Renal pelvis (tissue), 4 donors: ENCODE data around the gene NDE1. TPM values are rescaled to one million over a fixed set of nuclear protein-coding genes. Genes with fewer than 3 reads are reported as not detected.
"Not testable (repeated sequence)": the region's sequence is repeated elsewhere in the genome, so short reads cannot be mapped to it uniquely, and the experiment has no call there.

Experiments
- DNase-seq: peaks from one replicate; pipeline ENCODE4 v3.0.0-alpha.2; 2013
- polyA plus RNA-seq, 3 donors: library from polyadenylated mRNA; unstranded; fragments of 120-200 nt; gene quantifications; one replicate each; pipeline ENCODE4 v1.2.1, GENCODE V29; 2013; ENCODE audit not compliant: insufficient read length in 3 of 3

The NDE1 gene
- polyA plus RNA-seq, 3 donors = 36.9 to 43.5 (median 43.3) TPM

DNA sequence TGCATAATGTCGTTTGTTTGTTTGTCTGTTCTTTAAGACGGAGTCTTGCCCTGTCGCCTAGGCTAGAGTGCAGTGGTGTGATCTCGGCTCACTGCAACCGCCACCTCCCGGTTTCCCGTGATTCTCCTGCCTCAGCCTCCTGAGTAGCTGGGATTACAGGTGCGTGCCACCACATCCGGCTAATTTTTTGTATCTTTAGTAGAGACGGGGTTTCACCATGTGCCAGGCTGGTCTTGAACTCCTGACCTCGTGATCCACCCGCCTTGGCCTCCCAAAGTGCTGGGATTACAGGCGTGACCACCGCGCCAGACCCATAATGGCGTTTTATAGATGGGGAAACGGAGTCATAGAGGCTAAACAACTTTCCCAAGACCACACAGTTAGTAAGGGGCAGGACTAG, 734 bp upstream of the NDE1 start:
- DNase-seq = not testable (repeated sequence)

DNA sequence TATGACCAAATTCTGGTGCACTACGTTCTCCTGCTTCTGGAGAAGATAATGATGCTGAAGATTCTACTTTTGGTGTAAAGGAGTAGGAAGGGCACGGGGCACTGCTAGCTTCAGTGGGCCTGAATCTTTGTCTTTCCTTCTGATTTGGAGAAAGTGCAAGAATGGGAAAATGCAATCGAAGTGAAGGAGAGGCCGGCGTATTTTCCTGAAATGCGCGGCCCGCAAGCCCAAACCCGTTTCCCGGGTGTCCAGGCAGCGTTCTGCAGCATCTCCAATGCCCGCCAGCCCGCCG, 372 bp upstream of the NDE1 start:
- no peak for DNase-seq

DNA sequence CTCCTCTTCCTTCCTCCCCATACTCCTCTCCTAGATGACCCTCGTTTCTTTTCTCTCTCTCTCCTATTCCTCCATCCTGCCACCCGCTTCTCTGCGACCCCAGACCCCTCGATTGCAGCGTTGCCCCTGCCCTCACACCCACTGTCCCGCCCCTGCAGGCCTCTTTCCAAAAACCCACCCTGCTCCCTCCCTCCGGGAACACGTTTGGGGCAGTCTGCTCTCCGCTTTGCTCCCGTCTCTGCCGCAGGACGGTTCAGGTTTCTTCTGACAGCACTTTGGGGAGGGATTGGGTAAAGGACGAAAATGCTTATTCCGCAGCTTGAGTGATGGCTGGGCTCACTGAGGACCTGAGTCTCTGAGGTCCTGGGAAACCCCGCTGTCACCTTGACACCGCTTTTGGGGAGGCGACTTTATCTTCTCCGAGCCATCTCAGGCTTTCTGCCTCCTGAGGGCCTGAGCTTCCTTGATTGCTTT, 690 bp downstream of the NDE1 start:
- peak; percentile 11 for DNase-seq

DNA sequence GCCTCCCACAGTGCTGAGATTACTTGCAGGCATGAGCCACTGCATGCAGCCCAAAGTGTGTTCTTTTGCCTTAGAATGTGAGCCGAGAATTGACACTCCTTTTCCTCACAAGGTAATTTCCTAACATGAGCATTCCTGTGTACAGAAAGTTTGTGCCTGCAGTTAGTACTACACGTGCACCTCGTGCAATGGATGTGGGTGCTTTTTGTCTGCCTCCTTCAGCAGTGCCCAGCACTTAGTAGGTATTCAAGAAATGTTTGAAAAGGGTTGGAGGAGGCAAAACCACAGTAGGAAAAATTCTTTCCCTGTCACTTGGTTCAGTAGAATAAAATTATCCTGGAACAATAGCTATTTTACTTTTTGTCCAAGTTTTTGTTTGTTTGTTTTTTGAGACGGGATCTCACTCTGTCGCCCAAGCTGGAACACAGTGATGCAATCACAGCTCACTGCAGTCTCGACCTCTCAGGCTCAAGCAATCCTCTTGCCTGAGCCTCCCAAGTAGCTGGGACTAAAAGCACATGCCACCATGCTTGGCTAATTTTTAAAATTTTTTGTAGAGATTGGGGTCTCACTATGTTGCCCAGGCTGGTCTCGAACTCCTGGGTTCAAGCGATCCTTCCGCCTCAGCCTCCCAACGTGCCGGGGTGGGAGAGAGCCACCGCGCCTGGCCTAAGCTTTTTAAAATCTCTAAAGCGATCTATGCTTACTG, 2.4 kb downstream of the NDE1 start:
- no peak for DNase-seq

DNA sequence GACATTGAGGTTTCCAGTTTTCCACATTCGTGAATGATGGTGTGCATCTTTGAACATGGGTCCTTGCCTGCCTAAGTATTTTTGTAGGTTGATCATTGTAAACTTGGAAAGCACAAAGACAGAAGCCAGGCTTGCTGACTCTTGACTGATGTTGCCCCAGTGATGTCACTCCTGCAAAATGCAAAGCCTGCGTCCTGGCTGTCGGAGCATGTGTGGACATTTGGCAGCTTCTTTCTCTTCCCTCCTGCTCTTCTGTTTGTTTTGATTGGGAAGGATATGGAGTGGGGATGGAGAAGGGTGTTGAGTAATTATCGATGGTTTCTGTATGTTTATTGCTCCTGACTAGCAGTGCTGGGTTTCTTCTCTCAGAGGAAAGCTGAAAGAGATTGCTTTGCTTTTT, 3.2 kb downstream of the NDE1 start:
- DNase-seq = no peak

DNA sequence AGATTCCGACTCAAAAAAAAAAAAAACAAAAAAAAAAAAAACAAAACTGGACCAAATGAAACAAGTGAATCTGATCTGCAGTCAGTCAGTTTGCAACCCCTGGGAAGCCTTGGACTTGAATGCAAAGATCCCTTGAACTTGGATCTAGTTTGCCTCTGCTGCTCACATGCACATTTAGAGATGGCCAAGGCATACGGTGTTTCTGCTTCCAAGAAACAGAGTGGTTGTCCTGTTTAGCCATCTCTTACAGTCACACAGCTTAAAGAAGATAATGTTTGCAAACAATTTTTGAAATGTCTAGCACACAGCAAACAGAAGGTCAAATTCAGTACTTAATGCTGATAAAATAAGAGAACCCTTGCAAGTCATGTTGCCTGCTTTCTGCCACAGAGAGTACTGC, 4.5 kb downstream of the NDE1 start:
- DNase-seq = no peak

DNA sequence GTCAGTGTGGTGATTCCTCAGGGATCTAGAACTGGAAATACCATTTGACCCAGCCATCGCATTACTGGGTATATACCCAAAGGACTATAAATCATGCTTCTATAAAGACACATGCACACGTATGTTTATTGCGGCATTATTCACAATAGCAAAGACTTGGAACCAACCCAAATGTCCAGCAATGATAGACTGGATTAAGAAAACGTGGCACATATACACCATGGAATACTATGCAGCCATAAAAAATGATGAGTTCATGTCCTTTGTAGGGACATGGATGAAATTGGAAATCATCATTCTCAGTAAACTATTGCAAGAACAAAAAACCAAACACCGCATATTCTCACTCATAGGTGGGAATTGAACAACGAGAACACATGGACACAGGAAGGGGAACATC, 5.5 kb downstream of the NDE1 start:
- not testable (repeated sequence) for DNase-seq

DNA sequence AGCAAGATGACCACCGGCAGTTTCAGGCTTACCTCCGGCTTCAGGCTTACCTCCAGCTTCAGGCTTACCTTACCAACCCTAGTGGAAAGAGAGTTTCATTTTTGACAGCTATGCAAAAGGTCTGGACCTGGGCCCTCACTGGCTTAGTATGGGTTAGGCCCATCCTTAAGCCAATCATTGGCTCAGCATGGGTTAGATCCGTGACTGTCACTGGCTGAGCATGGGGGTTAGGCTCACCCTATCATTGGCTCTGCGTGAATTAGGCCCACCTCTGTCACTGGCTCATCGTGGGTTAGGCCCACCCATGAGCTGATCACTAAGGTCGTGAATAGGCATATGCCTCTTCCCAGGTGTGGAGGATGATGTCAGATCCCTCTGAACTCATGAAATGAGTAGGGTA, 8.1 kb downstream of the NDE1 start:
- no peak for DNase-seq

DNA sequence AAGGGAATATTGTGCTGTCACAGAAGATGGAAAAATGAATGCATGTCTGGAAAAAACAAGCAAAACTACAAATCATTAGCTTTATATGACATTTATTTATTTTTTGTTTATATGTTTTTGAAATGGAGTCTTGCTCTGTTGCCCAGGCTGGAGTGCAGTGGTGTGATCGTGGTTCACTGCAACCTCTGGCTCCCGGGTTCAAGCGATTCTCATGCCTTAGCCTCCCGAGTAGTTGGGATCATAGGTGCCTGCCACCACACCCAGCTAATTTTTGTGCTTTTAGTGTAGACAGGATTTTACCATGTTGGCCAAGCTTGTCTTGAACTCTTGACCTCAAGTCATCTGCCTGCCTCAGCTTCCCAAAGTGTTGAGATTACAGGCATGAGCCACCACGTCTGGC, 8.5 kb downstream of the NDE1 start:
- DNase-seq = no peak

DNA sequence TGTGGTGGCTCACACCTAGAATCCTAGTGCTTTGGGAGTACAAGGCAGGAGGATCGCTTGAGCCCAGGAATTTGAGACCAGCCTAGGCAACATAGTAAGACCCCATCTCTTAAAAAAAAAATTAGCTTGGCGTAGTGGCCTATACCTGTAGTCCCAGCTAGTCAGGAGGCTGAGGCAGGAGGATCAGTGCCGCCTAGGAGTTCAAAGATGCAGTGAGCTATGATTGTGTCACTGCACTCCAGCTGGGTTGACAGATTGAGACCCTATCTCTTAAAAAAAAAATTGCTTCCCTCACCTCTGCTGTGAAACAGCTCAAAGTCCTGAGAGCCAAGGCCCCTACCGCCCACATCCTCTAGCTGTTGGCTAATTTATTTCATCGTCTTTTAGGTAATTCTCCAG, 10.2 kb downstream of the NDE1 start:
- DNase-seq = no peak

DNA sequence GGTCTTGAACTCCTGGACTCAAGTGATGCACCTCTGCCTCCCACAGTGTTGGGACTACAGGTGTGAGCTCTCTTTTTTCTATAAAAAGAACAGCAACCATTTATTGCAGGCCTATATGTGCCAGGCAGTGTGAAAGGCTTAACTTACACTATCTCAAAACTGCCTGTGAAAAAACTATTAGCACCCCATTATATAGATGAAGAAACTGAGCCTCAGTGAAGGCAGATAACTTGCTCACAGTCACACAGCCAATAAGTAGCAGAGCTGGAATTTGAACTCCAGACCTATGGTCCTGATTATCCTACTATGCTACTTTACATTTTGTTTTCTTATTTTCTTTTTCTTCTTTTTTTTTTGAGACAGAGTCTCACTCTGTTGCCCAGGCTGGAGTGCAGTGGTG, 15.1 kb downstream of the NDE1 start:
- DNase-seq = no peak

DNA sequence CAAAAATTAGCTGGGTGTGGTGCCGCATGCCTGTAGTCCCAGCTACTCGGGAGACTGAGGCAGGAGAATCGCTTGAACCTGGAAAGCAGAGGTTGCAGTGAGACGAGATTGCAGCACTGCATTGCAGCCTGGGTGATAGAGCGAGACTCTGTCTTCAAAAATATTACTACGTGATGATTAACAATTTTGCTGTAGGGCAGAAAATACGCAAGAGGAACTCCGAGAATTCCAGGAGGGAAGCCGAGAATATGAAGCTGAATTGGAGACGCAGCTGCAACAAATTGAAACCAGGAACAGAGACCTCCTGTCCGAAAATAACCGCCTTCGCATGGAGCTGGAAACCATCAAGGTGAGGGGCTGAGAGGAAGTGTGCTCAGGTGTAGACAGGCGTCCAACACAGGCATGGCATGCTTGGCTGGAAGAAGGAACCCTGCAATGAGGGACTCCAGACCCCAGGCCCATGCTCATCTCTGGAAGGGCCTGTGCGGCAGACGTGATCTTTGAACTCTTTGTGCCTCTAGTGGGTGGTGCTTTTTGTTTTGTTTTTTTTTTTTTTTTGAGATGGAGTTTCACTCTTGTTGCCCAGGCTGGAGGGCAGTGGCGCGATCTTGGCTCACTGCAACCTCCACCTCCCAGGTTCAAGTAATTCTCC, 17.2 kb downstream of the NDE1 start:
- DNase-seq = no peak

DNA sequence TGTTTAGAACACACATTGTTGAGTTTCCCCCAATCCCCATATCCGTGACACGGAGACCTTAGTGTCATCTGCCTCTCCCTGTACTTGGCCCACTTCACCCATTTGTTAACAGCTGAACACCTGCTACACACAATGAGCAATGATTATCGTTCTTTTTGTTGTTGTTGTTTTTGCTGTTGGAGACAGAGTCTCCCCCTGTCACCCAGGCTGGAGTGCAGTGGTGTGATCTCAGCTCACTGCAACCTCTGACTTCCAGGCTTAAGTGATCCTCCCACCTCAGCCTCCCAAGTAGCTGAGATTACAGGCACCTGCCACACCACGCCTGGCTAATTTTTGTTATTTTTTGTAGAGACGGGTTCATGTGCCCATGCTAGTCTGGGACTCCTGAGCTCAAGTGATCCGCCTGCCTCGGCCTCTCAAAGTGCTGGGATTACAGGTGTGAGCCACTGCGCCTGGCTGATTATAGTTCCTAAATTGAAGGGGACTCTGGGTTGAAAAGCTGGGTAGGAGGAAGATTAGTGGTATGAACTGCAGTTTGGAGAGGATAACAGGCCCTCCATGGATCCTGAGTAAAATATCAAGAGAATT, 21.6 kb downstream of the NDE1 start:
- DNase-seq = no peak

DNA sequence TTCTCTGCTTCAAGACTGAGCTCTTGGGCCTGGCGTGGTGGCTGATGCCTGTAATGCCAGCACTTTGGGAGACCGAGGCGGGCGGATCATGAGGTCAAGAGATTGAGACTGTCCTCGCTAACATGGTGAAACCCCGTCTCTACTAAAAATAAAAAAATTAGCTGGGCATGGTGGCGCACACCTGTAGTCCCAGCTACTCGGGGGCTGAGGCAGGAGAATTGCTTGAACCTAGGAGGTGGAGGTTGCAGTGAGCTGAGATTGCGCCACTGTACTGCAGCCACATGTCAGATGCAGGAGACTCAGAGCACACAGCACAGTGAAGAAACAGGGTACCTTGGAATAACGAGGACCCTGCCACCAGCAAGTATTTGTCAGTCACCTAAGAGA, 22.1 kb downstream of the NDE1 start:
- DNase-seq = not testable (repeated sequence)

DNA sequence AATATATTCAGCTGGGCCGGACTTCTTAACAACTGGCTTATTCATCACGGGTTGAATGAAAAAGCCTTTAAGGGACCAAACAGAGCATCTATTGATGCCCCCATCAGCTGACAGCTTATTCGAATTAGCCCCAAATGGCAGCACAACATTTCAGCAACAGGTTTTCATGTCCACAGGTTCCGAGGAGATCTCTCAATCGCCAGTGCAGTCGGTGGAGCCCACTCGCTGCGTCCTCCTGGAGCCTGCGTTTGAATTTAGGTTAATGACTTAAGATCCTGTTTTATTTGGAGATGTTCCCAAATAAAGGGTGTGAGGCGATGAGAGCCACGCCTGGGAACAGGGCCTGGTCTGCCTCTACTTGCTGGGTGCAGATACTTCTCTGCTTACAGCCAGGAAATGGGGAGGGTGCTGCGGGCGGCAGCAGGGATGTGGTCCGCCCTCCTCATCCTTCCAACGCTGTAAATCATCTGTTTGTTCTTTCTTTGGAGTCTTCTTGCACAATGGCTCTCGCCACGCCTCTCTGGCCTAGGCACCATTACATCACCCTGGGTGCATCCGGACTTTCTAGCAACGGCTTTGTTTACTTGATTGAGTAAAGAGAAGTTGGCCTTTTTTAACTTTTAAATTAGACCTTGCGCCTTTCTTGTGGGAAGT, 22.6 kb downstream of the NDE1 start:
- DNase-seq = peak; percentile 77

DNA sequence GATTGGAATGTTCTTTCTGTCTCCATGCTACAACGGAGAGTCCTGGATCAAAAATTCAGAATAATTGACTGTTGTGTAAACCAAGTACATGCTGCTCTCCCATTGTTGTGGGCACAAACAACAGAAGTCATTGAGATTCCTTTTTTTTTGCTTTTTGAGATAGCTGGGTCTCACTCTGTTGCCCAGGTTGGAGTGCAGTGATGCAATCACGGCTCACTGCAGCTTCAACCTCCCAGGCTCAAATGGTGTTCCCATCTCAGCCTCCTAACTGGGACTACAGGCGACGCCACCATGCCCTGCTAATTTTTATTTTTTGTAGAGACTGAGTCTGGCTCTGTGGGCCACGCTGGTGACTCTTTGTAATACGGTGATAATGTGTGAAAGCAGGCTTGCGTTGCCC, 24.5 kb downstream of the NDE1 start:
- no peak for DNase-seq

DNA sequence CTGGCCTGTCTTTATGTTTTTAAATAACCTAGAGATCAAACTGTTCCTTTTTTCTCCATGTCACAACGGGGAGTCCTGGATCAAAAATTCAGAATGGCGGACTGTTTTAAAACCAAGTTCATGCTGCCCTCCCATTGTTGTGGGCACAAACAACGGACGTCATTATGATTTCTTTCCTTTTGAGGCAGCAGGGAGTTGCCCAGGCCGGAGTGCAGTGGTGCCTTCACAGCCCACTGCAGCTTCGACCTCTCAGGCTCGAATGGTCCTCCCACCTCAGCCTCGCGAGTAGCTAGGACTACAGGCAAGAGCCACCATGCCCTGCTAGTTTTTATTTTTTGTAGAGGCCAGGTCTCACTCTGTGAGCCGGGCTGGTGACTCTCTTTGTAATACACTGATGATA, 26.5 kb downstream of the NDE1 start:
- DNase-seq = no peak

DNA sequence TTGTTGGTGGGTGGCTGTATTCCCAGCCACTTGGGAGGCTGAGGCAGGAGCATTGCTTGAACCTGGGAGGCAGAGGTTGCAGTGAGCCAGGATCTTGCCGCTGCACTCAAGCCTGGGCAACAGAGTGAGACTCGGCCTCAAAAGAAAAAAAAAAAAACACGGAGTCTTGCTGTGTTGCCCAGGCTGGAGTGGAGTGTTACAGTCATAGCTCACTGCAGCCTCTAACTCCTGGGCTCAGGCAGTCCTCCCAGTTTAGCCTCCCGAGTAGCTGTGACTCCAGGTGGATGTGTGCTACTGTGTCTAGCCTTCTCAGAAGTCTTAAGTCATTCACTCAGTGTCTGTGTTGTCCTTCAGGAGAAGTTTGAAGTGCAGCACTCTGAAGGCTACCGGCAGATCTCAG, 27.4 kb downstream of the NDE1 start:
- no peak for DNase-seq

DNA sequence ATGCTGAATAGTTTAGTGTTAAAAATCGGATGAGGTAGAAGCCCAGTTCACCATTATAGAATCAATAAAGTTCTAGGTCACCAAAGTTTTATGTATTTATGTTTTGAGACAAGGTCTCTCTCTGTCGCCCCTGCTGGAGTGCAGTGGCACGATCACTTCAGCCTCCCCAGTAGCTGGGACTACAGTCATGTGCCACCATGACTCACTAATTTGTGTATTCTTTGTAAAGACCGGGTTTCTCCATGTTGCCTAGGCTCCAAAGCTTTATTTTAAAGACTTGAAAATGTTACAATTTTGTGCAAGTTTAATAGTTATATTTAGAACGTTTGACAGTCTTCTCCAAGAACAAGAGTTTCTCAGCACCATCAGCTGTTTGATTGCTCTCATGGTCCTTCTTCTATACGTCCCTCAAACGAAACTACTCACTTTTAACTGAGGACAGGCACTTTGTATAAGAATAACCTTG, 32.1 kb downstream of the NDE1 start:
- no peak for DNase-seq

DNA sequence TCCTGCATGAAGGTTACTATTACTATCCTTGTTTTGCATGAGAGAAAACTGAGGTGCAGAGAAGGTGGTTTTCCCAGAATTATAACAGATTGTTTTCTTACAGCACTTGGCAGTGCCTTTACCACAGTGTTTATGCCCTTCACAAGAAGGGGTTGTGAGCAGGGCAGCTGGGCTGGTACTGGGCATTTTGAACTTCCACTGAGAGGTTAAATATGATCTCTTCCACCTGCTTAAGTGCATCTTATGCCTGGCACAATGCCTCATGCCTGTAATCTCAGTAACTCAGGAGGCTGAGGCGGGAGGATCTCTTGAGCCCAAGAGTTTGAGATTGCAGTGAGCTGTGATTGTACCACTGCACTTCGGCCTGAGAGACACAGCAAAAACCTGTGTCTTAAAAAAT, 36.2 kb downstream of the NDE1 start:
- no peak for DNase-seq

DNA sequence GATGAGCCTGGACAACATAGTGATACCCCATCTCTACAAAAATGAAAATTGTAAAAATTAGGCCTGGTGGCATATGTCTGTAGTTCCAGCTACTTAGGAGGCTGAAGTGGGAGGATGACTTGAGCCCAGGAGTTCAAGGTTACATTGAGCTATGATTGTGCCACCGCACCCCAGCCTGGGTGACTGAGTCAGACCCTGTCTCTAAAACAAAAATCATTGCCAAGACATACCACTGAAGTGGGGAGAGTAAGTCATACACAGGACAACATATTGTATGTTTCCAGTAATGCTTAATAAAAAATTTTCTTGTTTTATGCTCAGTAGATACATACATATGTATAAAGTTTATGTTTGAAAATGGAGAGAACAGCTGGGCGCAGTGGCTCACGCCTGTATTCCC, 39.2 kb downstream of the NDE1 start:
- DNase-seq = no peak

DNA sequence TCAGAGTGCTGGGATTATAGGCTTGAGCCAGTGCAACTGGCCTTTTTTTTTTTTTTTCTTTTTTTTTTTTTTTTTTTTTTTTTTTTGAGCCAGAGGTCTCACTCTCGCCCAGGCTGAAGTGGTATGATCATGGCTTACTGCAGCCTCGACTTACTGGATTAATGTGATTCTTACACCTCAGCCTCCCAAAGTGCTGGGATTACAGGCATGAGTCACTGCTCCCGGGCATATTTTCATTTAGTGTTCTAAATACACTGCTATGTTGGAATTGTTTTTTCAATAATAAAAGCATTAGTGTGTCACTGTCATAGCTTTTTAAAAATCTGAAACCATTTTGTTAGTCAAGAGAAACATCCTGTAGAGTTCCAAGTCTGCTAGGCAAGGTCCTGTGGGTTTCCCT, 40.3 kb downstream of the NDE1 start:
- no peak for DNase-seq

DNA sequence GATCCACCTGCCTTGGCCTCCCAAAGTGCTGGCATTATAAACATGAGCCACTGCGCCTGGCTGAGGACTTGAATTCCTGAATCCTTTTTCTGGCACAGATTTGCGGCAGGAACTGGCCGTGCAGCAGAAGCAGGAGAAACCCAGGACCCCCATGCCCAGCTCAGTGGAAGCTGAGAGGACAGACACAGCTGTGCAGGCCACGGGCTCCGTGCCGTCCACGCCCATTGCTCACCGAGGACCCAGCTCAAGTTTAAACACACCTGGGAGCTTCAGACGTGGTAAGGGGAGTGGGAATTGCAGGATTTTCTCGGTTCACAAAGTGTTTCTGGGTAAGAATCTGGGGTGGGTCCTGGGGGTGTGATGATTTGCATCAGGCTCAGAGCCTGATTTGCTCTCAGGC, 41.0 kb downstream of the NDE1 start:
- DNase-seq = no peak
